Measurements from ENCODE around the gene AARSD1.

- TF ChIP-seq CTCF (conservative IDR thresholded peaks at IDR 0.05): no peak
- TF ChIP-seq EZH2 (IDR thresholded peaks at IDR 0.05; ENCODE audit: low read depth): no peak
Observed at GRCh38 chr17:42924891-42925290, 39.4 kb downstream of the AARSD1 start.

Data from PC-9 (cell line).